Loucy (cell line): Measurements from ENCODE around the gene RAD21L1.

ENCODE experiments used
- CTCF ChIP-seq: fragments of 200-600 bp; sonication (generic); conservative IDR thresholded peaks from 2 replicates; pipeline ENCODE4 v1.5.1; 2014; ENCODE audit warnings: mild to moderate bottlenecking, antibody characterized with exemption, low read length
- EZH2phosphoT487 ChIP-seq: fragments of 200-600 bp; IDR thresholded peaks from 2 replicates; pipeline ENCODE4 v1.6.1; 2018; ENCODE audit warnings: antibody characterized with exemption, mild to moderate bottlenecking, moderate library complexity, borderline replicate concordance

DNA sequence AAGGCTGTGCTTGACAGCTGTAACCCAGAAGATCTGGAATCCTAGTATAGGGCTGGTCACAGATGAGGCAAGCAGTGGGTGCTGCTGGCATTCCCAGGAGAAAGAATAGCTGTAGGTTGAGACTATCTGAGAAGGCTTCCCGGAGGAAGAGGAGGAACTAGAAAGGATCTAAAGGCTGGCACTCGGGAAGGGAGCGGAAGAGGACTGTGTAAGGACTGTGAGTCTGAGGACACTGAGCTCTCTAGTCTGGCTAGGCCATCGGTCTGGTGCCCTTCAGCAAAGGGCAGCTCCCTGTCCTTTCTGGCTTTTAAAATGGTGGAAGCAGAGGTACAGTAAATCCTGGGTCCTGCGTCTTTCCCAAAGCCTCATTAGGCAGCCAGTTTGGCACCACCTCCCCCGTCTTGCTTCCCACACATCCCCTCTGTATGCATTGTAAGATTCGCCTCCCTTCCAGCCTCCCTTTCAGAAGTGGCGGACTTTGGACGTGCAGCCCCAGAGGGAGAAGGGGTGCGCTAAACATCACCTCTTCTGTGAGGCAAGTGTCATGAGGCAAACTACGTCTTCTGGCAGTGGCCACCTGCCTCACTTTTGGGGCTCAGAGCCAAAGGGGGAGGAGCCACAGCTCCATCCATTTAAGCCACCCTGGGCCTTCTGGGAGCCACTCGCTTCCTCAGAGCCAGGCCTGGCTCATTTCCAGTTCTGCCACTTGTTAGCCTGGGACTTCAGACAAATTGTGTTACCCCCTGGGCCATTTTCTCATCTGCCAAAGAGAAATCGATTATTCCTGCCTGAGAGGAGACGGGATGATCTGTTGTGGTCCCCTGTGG lies 48.9 kb downstream of the RAD21L1 start:
- TF ChIP-seq CTCF (no peak), EZH2phosphoT487 (no peak)
